K562 (cell line): ENCODE results near the gene PRKACA. TPM values are rescaled to one million over a fixed set of nuclear protein-coding genes. Genes with fewer than 3 reads are reported as not detected.

ENCODE experiments used
- CBX8 ChIP-seq: fragments of 200-600 bp; sonication (generic); IDR thresholded peaks from 2 replicates; pipeline ENCODE4 v1.6.1; 2012; ENCODE audit warnings: borderline replicate concordance, mixed run types, low read depth, mild to moderate bottlenecking, moderate library complexity, mixed read lengths, low read length, control low read depth, inconsistent platforms; ENCODE audit not compliant: poor library complexity, severe bottlenecking; ENCODE audit errors: extremely low read depth
- FOXP4 ChIP-seq: sonication (generic); formaldehyde crosslinking; IDR thresholded peaks from 2 replicates; pipeline ENCODE4 v1.8.0; 2022; ENCODE audit warnings: mild to moderate bottlenecking, missing genetic modification reagents, borderline replicate concordance
- HLTF ChIP-seq: fragments of 450-650 bp; IDR thresholded peaks from 2 replicates; pipeline ENCODE4 v1.6.1; 2016
- HMBOX1 ChIP-seq: sonication (generic); IDR thresholded peaks from 2 replicates; pipeline ENCODE4 v1.6.1; 2016
- HOMEZ ChIP-seq: fragments of 250-450 bp; sonication (Bioruptor Pico); IDR thresholded peaks from 2 replicates; pipeline ENCODE4 v1.4.0; 2020; ENCODE audit warnings: mild to moderate bottlenecking, moderate library complexity
- HSF4 ChIP-seq: fragments of 250-450 bp; sonication (Bioruptor Pico); IDR thresholded peaks from 2 replicates; pipeline ENCODE4 v2.1.2; 2022; ENCODE audit warnings: mild to moderate bottlenecking, moderate library complexity, borderline replicate concordance
- MAFF ChIP-seq: IDR thresholded peaks from 2 replicates; pipeline ENCODE4 v1.6.1; 2012; ENCODE audit warnings: low read length, improper control_type of control experiment
- MTA2 ChIP-seq: fragments of 450-650 bp; IDR thresholded peaks from 2 replicates; pipeline ENCODE4 v1.6.1; 2016; ENCODE audit warnings: low read depth
- NFIC ChIP-seq: fragments of 450-650 bp; IDR thresholded peaks from 2 replicates; pipeline ENCODE4 v1.6.1; 2017; ENCODE audit warnings: mild to moderate bottlenecking, inconsistent platforms
- PKNOX1 ChIP-seq: fragments of 450-650 bp; IDR thresholded peaks from 2 replicates; pipeline ENCODE4 v1.6.1; 2016
- ZBTB40 ChIP-seq, 2 experiments: fragments of 450-650 bp in 1 of 2; sonication (generic) in 1 of 2; formaldehyde crosslinking in 1 of 2; IDR thresholded peaks; 2 replicates each; pipeline versions ENCODE4 v1.7.1 to v1.9.0; 2016 to 2022; ENCODE audit warnings: inconsistent platforms in 1 of 2, mild to moderate bottlenecking in 1 of 2, missing genetic modification reagents in 1 of 2
- ZNF174 ChIP-seq: fragments of 250-450 bp; sonication (Bioruptor Pico); IDR thresholded peaks from 2 replicates; pipeline ENCODE4 v1.4.0; 2020; ENCODE audit warnings: mild to moderate bottlenecking
- polyA plus RNA-seq, 8 experiments: library from polyadenylated mRNA; depleted of rRNA in 4 of 8; stranded (reverse) in 5 of 8; unstranded in 3 of 8; fragments of >200 nt; fragmentation: Nextera tagmentation in 2 of 8; fragmentation: Illumina TruSeq in 1 of 8; extraction: Ambion mirVana in 2 of 8; extraction: Trizol in 1 of 8; gene quantifications; 2 replicates each; pipeline versions ENCODE4 v1.2.1 to v1.2.3, GENCODE V29; 2011 to 2014; ENCODE audit warnings: inconsistent platforms in 1 of 8, missing spikeins in 1 of 8
- total RNA-seq, 7 experiments: library from RNA; depleted of rRNA in 6 of 7; stranded (reverse); fragments of >200 nt in 6 of 7; fragmentation: Illumina TruSeq in 2 of 7; extraction: Trizol in 2 of 7; gene quantifications; 2 replicates each; pipeline versions ENCODE4 v1.2.1 to v1.2.3, GENCODE V29; 2011 to 2021; ENCODE audit warnings: low replicate concordance in 1 of 7

The PRKACA gene
- total and polyA plus RNA-seq, 9 of the 15 experiments (the other 6 are each of a cell fraction or from before 2014, with no cell fraction given): 1.2 to 63.1 (median 13.0) TPM

GRCh38 chr19:14113762-14114414, 3.7 kb downstream of the PRKACA start (continued):
- TF ChIP-seq ZBTB40 (IDR thresholded peaks at IDR 0.05) (no peak), ZBTB40 (CRISPR knock-in tag; IDR thresholded peaks at IDR 0.05) (no peak), NFIC (peak; percentile 28; the same call in 1 of the 2 replicates), HSF4 (CRISPR knock-in tag) (no peak), ZNF174 (no peak), CBX8 (no peak), MTA2 (no peak), FOXP4 (CRISPR knock-in tag) (no peak), MAFF (no peak), PKNOX1 (peak; percentile 81), HMBOX1 (no peak), HOMEZ (CRISPR knock-in tag) (no peak), HLTF (peak; percentile 12; the same call in 1 of the 2 replicates)
